A549 (cell line): Measurements from ENCODE around the gene ANKRD33B. TPM values are rescaled to one million over a fixed set of nuclear protein-coding genes. Genes with fewer than 3 reads are reported as not detected.

Experiments
- ATAC-seq, 2 experiments: fragments of 200-7000 bp in 1 of 2; fragments of >200 bp in 1 of 2; cut with Nextera tagmentation in 1 of 2; cut with Tn5 transposase in 1 of 2; 3 replicates each; pipeline versions ENCODE4 v1.8.0 to v1.9.1; 2018 to 2020; ENCODE audit warnings: mild to moderate bottlenecking in 1 of 2, moderate library complexity in 1 of 2
- CTCF ChIA-PET: fragments of 300-600 bp; sonication (Branson Sonifier 250); formaldehyde crosslinking; extraction: SDS; loops from one replicate; lab custom pipeline; 2021; ENCODE audit warnings: antibody characterized with exemption, inconsistent platforms; lab: Yijun Ruan, JAX
- POLR2A ChIA-PET: fragments of 350-600 bp; formaldehyde crosslinking; extraction: SDS; loops from one replicate; lab custom pipeline; 2021; ENCODE audit warnings: antibody characterized with exemption, inconsistent platforms; lab: Yijun Ruan, JAX
- DNase-seq, 2 experiments: peaks; one replicate each; pipeline versions ENCODE4 v3.0.0 to v3.0.0-alpha.2; 2011 to 2016; ENCODE audit warnings: low read depth in 1 of 2, low spot score in 1 of 2
- FAIRE-seq: peaks from 2 replicates; lab custom pipeline; 2011; peaks lifted over from hg19 to GRCh38; lab: Jason Lieb, UNC
- H3K27ac ChIP-seq, 2 experiments: fragments of >200 bp; sonication (Bioruptor Twin); formaldehyde crosslinking; 3 replicates each; pipeline ENCODE4 v1.5.1; 2016 to 2017
- H3K4me1 ChIP-seq: fragments of >200 bp; sonication (Bioruptor Twin); formaldehyde crosslinking; 3 replicates; pipeline ENCODE4 v1.6.1; 2016
- H3K4me2 ChIP-seq: fragments of >200 bp; sonication (Bioruptor Twin); formaldehyde crosslinking; 3 replicates; pipeline ENCODE4 v1.6.1; 2016
- H3K4me3 ChIP-seq: fragments of >200 bp; sonication (Bioruptor Twin); formaldehyde crosslinking; 3 replicates; pipeline ENCODE4 v1.5.1; 2016
- H3K9me3 ChIP-seq: fragments of >200 bp; sonication (Bioruptor Twin); formaldehyde crosslinking; 3 replicates; pipeline ENCODE4 v1.6.1; 2016
- BHLHE40 ChIP-seq: IDR thresholded peaks from 2 replicates; pipeline ENCODE4 v1.6.1; 2012; ENCODE audit warnings: low read depth, low read length, inconsistent platforms
- CBX2 ChIP-seq: fragments of 200-600 bp; sonication (generic); IDR thresholded peaks from 2 replicates; pipeline ENCODE4 v1.6.1; 2016; ENCODE audit warnings: low read depth, mild to moderate bottlenecking, borderline replicate concordance
- CBX8 ChIP-seq: fragments of 200-600 bp; sonication (generic); IDR thresholded peaks from 2 replicates; pipeline ENCODE4 v1.6.1; 2016
- CEBPB ChIP-seq, 2 experiments: fragments of >200 bp in 1 of 2; sonication (Bioruptor Twin) in 1 of 2; formaldehyde crosslinking in 1 of 2; IDR thresholded peaks; 2 replicates each; pipeline ENCODE4 v1.6.1; 2012 to 2016
- EHF ChIP-seq: fragments of 250-450 bp; sonication (Bioruptor Pico); IDR thresholded peaks from 2 replicates; pipeline ENCODE4 v1.5.0; 2020; ENCODE audit warnings: mild to moderate bottlenecking
- FOXS1 ChIP-seq: fragments of 250-450 bp; sonication (Bioruptor Pico); IDR thresholded peaks from 2 replicates; pipeline ENCODE4 v1.5.0; 2020; ENCODE audit warnings: mild to moderate bottlenecking, moderate library complexity
- GATA3 ChIP-seq: IDR thresholded peaks from 2 replicates; pipeline ENCODE4 v1.6.1; 2012; ENCODE audit warnings: borderline replicate concordance
- HDAC2 ChIP-seq: fragments of 200-600 bp; sonication (generic); IDR thresholded peaks from 2 replicates; pipeline ENCODE4 v1.6.1; 2016
- HEYL ChIP-seq: fragments of 250-450 bp; sonication (Bioruptor Pico); IDR thresholded peaks from 2 replicates; pipeline ENCODE4 v1.8.0; 2021; ENCODE audit warnings: mild to moderate bottlenecking, moderate library complexity
- HOXB5 ChIP-seq: fragments of 250-450 bp; sonication (Bioruptor Pico); IDR thresholded peaks from 2 replicates; pipeline ENCODE4 v1.5.0; 2020; ENCODE audit warnings: mild to moderate bottlenecking, moderate library complexity
- KDM5A ChIP-seq: fragments of 200-600 bp; sonication (generic); IDR thresholded peaks from 2 replicates; pipeline ENCODE4 v1.6.1; 2016; ENCODE audit warnings: antibody characterized with exemption, mild to moderate bottlenecking
- MAFK ChIP-seq: fragments of 450-650 bp; IDR thresholded peaks from 2 replicates; pipeline ENCODE4 v1.6.1; 2014; ENCODE audit not compliant: partially characterized antibody
- NFE2L2 ChIP-seq: fragments of 150-350 bp; conservative IDR thresholded peaks from 2 replicates; pipeline ENCODE4 v1.6.1; 2014; ENCODE audit warnings: low read length
- NPAS2 ChIP-seq: fragments of 250-450 bp; sonication (Bioruptor Pico); IDR thresholded peaks from 2 replicates; pipeline ENCODE4 v1.8.0; 2022; ENCODE audit warnings: mild to moderate bottlenecking, moderate library complexity, borderline replicate concordance
- POLR2AphosphoS2 ChIP-seq: conservative IDR thresholded peaks from 2 replicates; pipeline ENCODE4 v1.6.1; 2012; ENCODE audit warnings: low read length, improper control_type of control experiment, inconsistent platforms
- RAD21 ChIP-seq, 2 experiments: fragments of >200 bp in 1 of 2; sonication (Bioruptor Twin) in 1 of 2; formaldehyde crosslinking in 1 of 2; IDR thresholded peaks in 1 of 2; conservative IDR thresholded peaks in 1 of 2; 2 replicates in 1 of 2; 3 replicates in 1 of 2; pipeline ENCODE4 v1.6.1; 2012 to 2018; ENCODE audit warnings: inconsistent platforms in 1 of 2
- RARB ChIP-seq: fragments of 250-450 bp; sonication (Bioruptor Pico); IDR thresholded peaks from 2 replicates; pipeline ENCODE4 v1.8.0; 2021; ENCODE audit warnings: mild to moderate bottlenecking, moderate library complexity
- RCOR1 ChIP-seq: fragments of 150-350 bp; IDR thresholded peaks from 2 replicates; pipeline ENCODE4 v1.6.1; 2014; ENCODE audit warnings: antibody characterized with exemption, low read length, low read depth
- RNF2 ChIP-seq: fragments of 200-600 bp; sonication (generic); IDR thresholded peaks from 2 replicates; pipeline ENCODE4 v1.6.1; 2016; ENCODE audit warnings: low read depth, mild to moderate bottlenecking, antibody characterized with exemption, moderate library complexity, borderline replicate concordance
- TP53 ChIP-seq: fragments of 250-450 bp; sonication (Bioruptor Pico); IDR thresholded peaks from 2 replicates; pipeline ENCODE4 v1.5.0; 2021; ENCODE audit warnings: mild to moderate bottlenecking, moderate library complexity
- ZC3H11A ChIP-seq: fragments of 450-650 bp; IDR thresholded peaks from 2 replicates; pipeline ENCODE4 v1.6.1; 2014; ENCODE audit warnings: antibody characterized with exemption, mild to moderate bottlenecking
- ZFP36 ChIP-seq: fragments of 450-650 bp; IDR thresholded peaks from 2 replicates; pipeline ENCODE4 v1.6.1; 2014; ENCODE audit warnings: borderline replicate concordance; ENCODE audit not compliant: partially characterized antibody
- ZNF302 ChIP-seq: fragments of 250-450 bp; sonication (Bioruptor Pico); IDR thresholded peaks from 2 replicates; pipeline ENCODE4 v1.9.0; 2021; ENCODE audit warnings: inconsistent platforms, mild to moderate bottlenecking, moderate library complexity
- WGBS: methylation state at CpG from one replicate; pipeline ENCODE4 v1.1.6; 2017; ENCODE audit errors: missing lambda C conversion rate; 5-methylcytosine and 5-hydroxymethylcytosine counted together
- polyA plus RNA-seq, 4 experiments: library from polyadenylated mRNA; depleted of rRNA in 3 of 4; stranded (reverse); fragments of >200 nt; fragmentation: RNase III in 1 of 4; extraction: RNeasy Plus Mini Kit Qiagen cat#74134 plus additional on column Dnase treatment in 1 of 4; gene quantifications; 2 replicates in 3 of 4; 3 replicates in 1 of 4; pipeline ENCODE4 v1.2.3, GENCODE V29; 2011 to 2017
- TF ChIP-seq, protein P1 (sequence below): fragments of 450-650 bp; IDR thresholded peaks from 2 replicates; pipeline ENCODE4 v1.6.1; 2014; ENCODE audit warnings: antibody characterized with exemption
- TF ChIP-seq, protein P2 (sequence below): IDR thresholded peaks from 2 replicates; pipeline ENCODE4 v1.6.1; 2012; ENCODE audit warnings: low read depth, borderline replicate concordance
- TF ChIP-seq, protein P3 (sequence below): IDR thresholded peaks from 2 replicates; pipeline ENCODE4 v1.6.1; 2012
- TF ChIP-seq, protein P4 (sequence below): fragments of 250-450 bp; sonication (Bioruptor Pico); IDR thresholded peaks from 2 replicates; pipeline ENCODE4 v1.5.0; 2021; ENCODE audit warnings: mild to moderate bottlenecking, moderate library complexity, borderline replicate concordance

ANKRD33B gene
- polyA plus RNA-seq, 2 of the 4 experiments (the other 2 are of a cell fraction) = 4.0 to 6.9 TPM

DNA sequence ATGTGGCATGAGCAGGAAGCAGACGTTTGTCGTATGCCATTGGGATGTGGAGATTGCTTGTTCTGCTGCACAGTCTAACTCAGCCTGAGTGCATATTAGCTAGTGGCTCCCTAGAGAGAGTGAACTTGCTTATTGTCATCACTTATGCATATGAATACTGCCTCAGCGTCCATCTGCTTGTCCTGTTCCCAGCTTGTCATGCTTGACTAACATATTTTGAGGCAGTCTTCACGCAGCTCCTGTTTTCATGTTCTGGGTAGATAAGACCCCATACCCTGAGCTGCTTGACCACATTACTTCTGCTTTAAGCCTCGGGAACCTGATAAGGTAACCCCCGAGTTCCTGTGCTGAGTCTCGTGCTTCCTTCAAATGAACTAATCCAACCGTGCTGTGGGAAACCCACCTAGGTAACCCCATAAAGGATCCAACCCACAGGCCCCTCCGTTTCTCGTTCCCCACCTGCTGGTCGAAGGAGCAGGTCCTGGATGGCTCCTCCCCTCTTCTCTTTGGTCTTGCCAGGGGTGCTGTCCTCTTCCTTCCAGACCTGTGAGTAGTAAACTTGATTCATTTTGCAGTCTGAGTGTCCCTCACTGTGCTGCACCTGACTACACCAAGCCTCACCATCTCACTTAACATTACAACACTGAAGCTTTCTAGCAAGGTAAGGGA is 25.0 kb downstream of the ANKRD33B start:
- WGBS = 82% methylated on average over 11 of the region's 11 CpGs
- ATAC-seq = peak; percentile 10 to 32; a peak in 3 of 6 replicates
- POLR2A ChIA-PET = no interaction called here
- Histone ChIP-seq H3K4me1 (peaks cover 39% of the 10 kb centered on the region), H3K9me3 (no peaks in the 10 kb centered on the region), H3K4me3 (no peak overlapping the region), H3K4me2 (no peak overlapping the region), H3K27ac (peak overlapping the region in 1 of 2 experiments; percentile 7; a peak in 1 of 6 replicates)
- CTCF ChIA-PET = interaction anchor here (1.0 kb wide), 1 partner anchor 9 kb away, joined by 3 read pairs; no protein-coding TSS in a partner anchor
- no peak for DNase-seq
- TF ChIP-seq EHF (no peak), ZC3H11A (no peak), NFE2L2 (no peak), CBX2 (no peak), HOXB5 (CRISPR knock-in tag) (no peak), RNF2 (no peak), ZFP36 (no peak), KDM5A (no peak), GATA3 (no peak), CBX8 (no peak), TP53 (CRISPR knock-in tag) (no peak)
- TF ChIP-seq, protein P1, sequence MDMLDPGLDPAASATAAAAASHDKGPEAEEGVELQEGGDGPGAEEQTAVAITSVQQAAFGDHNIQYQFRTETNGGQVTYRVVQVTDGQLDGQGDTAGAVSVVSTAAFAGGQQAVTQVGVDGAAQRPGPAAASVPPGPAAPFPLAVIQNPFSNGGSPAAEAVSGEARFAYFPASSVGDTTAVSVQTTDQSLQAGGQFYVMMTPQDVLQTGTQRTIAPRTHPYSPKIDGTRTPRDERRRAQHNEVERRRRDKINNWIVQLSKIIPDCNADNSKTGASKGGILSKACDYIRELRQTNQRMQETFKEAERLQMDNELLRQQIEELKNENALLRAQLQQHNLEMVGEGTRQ = no peak
- FAIRE-seq = no peak

DNA sequence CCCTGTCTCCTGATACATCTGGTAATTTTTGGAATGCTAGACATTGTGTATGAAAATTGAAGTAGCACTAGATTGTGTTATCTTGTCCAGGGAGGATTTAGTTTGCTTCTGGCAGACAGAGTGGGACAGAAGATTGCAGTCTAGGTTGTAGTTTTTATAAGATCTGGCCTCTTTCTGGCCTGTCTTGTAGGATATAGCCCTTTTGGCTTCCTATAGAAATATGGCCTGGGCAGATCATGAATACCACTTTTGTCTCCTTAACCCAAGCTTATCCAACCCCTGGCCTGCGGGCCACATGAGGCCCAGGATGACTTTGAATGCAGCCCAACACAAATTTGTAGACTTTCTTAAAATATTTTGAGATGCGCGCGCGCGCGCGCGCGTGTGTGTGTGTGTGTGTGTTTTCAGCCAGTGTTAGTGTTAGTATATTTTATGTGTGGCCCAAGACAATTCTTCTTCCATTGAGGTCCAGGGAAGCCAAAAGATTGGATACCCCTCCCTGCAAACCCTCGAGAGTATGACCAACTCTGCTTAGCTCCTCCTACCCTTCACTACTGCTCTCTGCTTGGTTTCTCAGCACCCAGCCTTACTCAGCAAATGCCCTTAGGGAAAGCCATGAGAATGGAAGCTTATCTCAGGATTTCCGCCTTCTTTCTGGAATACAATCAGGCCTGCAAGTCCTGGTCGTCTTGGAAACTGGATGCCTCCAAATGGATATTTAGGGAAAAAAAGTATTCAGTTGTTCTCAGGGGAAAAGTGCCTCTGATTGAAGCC is 26.5 kb downstream of the ANKRD33B start:
- Histone ChIP-seq H3K4me2 (peak overlapping the region; percentile 67), H3K9me3 (no peaks in the 10 kb centered on the region), H3K27ac (peak overlapping the region; percentile 64 to 69), H3K4me1 (peaks cover 51% of the 10 kb centered on the region), H3K4me3 (no peak overlapping the region)
- POLR2A ChIA-PET = interaction anchor here (1.1 kb wide), 1 partner anchor 149 kb away, joined by 3 read pairs; the partner anchor contains the start of gene ROPN1L
- ATAC-seq (peak; percentile 81 to 86), FAIRE-seq (no peak), DNase-seq (peak; percentile 72 to 89)
- 62% methylated on average over 12 of the region's 13 CpGs for WGBS
- TF ChIP-seq BHLHE40 (no peak), CEBPB (IDR thresholded peaks at IDR 0.05) (no peak), ZNF302 (CRISPR knock-in tag) (no peak), MAFK (peak; percentile 77)
- CTCF ChIA-PET = interaction anchor here (1.4 to 2.2 kb wide), 2 partner anchors 23 to 37 kb away, joined by 3 to 9 read pairs; no protein-coding TSS in a partner anchor

DNA sequence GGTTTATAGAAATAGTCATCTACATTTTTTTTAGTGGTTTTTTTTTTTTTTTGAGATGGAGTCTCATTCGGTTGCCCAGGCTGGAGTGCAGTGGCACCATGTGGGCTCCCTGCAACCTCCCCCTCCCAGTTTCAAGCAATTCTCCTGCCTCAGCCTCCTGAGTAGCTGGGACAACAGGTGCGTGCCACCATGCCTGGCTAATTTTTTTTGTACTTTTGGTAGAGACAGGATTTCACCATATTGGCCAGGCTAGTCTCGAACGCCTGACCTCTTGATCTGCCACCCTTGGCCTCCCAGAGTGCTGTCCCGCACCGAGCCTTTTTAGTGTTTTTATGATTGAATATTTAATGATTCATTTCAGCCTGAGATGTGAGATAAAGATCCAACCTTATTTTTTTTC is 27.3 kb downstream of the ANKRD33B start:
- FAIRE-seq = no peak
- no peak for DNase-seq
- Histone ChIP-seq H3K9me3 (no peaks in the 10 kb centered on the region), H3K4me2 (peak overlapping the region; percentile 67), H3K27ac (peak overlapping the region; percentile 64 to 69), H3K4me1 (peaks cover 56% of the 10 kb centered on the region), H3K4me3 (no peak overlapping the region)
- ATAC-seq = no peak
- CTCF ChIA-PET = interaction anchor here (2.2 kb wide), 1 partner anchor 37 kb away, joined by 9 read pairs; no protein-coding TSS in a partner anchor
- WGBS = 74% methylated on average over 5 of the region's 6 CpGs
- POLR2A ChIA-PET = interaction anchor here (1.1 kb wide), 1 partner anchor 150 kb away, joined by 3 read pairs; the partner anchor contains the start of gene ROPN1L
- TF ChIP-seq RCOR1 = no peak
- TF ChIP-seq MAFK = no peak
- TF ChIP-seq HEYL (CRISPR knock-in tag) = no peak
- no peak for TF ChIP-seq NPAS2
- TF ChIP-seq ZC3H11A = no peak
- no peak for TF ChIP-seq HDAC2
- no peak for TF ChIP-seq RARB (CRISPR knock-in tag)
- TF ChIP-seq RAD21 (conservative IDR thresholded peaks at IDR 0.05 in 1 of 2, IDR thresholded peaks at IDR 0.05 in 1 of 2) = no peak
- no peak for TF ChIP-seq FOXS1 (CRISPR knock-in tag)
- TF ChIP-seq, protein P2, sequence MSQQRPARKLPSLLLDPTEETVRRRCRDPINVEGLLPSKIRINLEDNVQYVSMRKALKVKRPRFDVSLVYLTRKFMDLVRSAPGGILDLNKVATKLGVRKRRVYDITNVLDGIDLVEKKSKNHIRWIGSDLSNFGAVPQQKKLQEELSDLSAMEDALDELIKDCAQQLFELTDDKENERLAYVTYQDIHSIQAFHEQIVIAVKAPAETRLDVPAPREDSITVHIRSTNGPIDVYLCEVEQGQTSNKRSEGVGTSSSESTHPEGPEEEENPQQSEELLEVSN = no peak
- TF ChIP-seq, protein P3, sequence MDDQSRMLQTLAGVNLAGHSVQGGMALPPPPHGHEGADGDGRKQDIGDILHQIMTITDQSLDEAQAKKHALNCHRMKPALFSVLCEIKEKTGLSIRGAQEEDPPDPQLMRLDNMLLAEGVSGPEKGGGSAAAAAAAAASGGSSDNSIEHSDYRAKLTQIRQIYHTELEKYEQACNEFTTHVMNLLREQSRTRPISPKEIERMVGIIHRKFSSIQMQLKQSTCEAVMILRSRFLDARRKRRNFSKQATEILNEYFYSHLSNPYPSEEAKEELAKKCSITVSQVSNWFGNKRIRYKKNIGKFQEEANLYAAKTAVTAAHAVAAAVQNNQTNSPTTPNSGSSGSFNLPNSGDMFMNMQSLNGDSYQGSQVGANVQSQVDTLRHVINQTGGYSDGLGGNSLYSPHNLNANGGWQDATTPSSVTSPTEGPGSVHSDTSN = no peak
- no peak for TF ChIP-seq POLR2AphosphoS2
- TF ChIP-seq, protein P4, sequence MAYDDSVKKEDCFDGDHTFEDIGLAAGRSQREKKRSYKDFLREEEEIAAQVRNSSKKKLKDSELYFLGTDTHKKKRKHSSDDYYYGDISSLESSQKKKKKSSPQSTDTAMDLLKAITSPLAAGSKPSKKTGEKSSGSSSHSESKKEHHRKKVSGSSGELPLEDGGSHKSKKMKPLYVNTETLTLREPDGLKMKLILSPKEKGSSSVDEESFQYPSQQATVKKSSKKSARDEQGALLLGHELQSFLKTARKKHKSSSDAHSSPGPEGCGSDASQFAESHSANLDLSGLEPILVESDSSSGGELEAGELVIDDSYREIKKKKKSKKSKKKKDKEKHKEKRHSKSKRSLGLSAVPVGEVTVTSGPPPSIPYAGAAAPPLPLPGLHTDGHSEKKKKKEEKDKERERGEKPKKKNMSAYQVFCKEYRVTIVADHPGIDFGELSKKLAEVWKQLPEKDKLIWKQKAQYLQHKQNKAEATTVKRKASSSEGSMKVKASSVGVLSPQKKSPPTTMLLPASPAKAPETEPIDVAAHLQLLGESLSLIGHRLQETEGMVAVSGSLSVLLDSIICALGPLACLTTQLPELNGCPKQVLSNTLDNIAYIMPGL (CRISPR knock-in tag) = no peak
